Measurements from ENCODE around the gene A2ML1. TPM values are rescaled to one million over a fixed set of nuclear protein-coding genes. Genes with fewer than 3 reads are reported as not detected.
"Not testable (repeated sequence)": the region's sequence is repeated elsewhere in the genome, so short reads cannot be mapped to it uniquely, and the experiment has no call there.

Gene A2ML1
- total and polyA plus RNA-seq, 3 experiments from 2014 or later, result not detected

GRCh38 chr12:8846305-8846704 lies 23.9 kb downstream of the A2ML1 start:
- no peak overlapping the region for H3K4me3 Mint-ChIP-seq
- H3K27me3 Mint-ChIP-seq, result peaks cover 14 to 27% of the 10 kb centered on the region in 2 donors
- no peaks in the 10 kb centered on the region for H3K9me3 ChIP-seq (ENCODE audit: low read length)
- peaks cover 0 to 6% (median 1%) of the 10 kb centered on the region in 3 donors for H3K36me3 Mint-ChIP-seq
- no peaks in the 10 kb centered on the region for H3K4me1 ChIP-seq (ENCODE audit: insufficient read depth, low read length)
- peaks cover 0 to 1% (median 0%) of the 10 kb centered on the region in 5 donors for H3K9me3 Mint-ChIP-seq
- no peaks in the 10 kb centered on the region for H3K36me3 ChIP-seq (ENCODE audit: insufficient read depth, low read length)
- ChIA-PET CTCF (interaction anchor here (0.9 kb wide), 1 partner anchor 14 kb away, joined by 3 read pairs; no protein-coding TSS in a partner anchor), POLR2A (no interaction called here)
- H3K27me3 ChIP-seq (ENCODE audit: insufficient read depth, low read length, poor library complexity, severe bottlenecking), result no peaks in the 10 kb centered on the region
- no peaks in the 10 kb centered on the region for H3K4me1 Mint-ChIP-seq
- no peak for DNase-seq
- H3K4me3 ChIP-seq (ENCODE audit: low read length), result no peak overlapping the region
- H3K27ac ChIP-seq (ENCODE audit: low read depth, low read length), result no peak overlapping the region
- H3K27ac Mint-ChIP-seq, result no peak overlapping the region

- Mint-ChIP-seq H3K27me3 (peaks cover 14 to 27% of the 10 kb centered on the region in 2 donors), H3K4me1 (no peaks in the 10 kb centered on the region), H3K4me3 (no peak overlapping the region), H3K36me3 (peaks cover 0 to 6% (median 1%) of the 10 kb centered on the region in 3 donors), H3K9me3 (peaks cover 0 to 1% (median 0%) of the 10 kb centered on the region in 5 donors), H3K27ac (no peak overlapping the region)
- H3K27ac ChIP-seq (ENCODE audit: low read depth, low read length), result no peak overlapping the region
- CTCF ChIA-PET, result interaction anchor here (0.8 to 0.9 kb wide), 2 partner anchors 13 to 43 kb away, joined by 3 read pairs; no protein-coding TSS in a partner anchor
- DNase-seq, result no peak
- POLR2A ChIA-PET, result no interaction called here
- no peak overlapping the region for H3K4me3 ChIP-seq (ENCODE audit: low read length)
- H3K27me3 ChIP-seq (ENCODE audit: insufficient read depth, low read length, poor library complexity, severe bottlenecking), result no peaks in the 10 kb centered on the region
- H3K36me3 ChIP-seq (ENCODE audit: insufficient read depth, low read length), result no peaks in the 10 kb centered on the region
- no peaks in the 10 kb centered on the region for H3K4me1 ChIP-seq (ENCODE audit: insufficient read depth, low read length)
- H3K9me3 ChIP-seq (ENCODE audit: low read length), result no peaks in the 10 kb centered on the region
These were observed 25.0 kb downstream of the A2ML1 start for GRCh38 chr12:8847435-8847834.

GRCh38 chr12:8849876-8850275 lies 27.5 kb downstream of the A2ML1 start:
- H3K27ac ChIP-seq (ENCODE audit: low read depth, low read length), result no peak overlapping the region
- H3K9me3 ChIP-seq (ENCODE audit: low read length), result no peaks in the 10 kb centered on the region
- no peaks in the 10 kb centered on the region for H3K36me3 ChIP-seq (ENCODE audit: insufficient read depth, low read length)
- Mint-ChIP-seq H3K36me3 (peaks cover 0 to 6% (median 1%) of the 10 kb centered on the region in 3 donors), H3K4me1 (no peaks in the 10 kb centered on the region), H3K4me3 (no peak overlapping the region), H3K9me3 (peaks cover 0 to 1% (median 0%) of the 10 kb centered on the region in 5 donors), H3K27me3 (peaks cover 10 to 15% of the 10 kb centered on the region in 2 donors), H3K27ac (peak overlapping the region in 3 of 8 donors; percentile 1 to 17 (median 2))
- DNase-seq, result no peak
- no peaks in the 10 kb centered on the region for H3K4me1 ChIP-seq (ENCODE audit: insufficient read depth, low read length)
- ChIA-PET POLR2A (no interaction called here), CTCF (interaction anchor here (2.4 kb wide), 1 partner anchor 10 kb away, joined by 10 read pairs; no protein-coding TSS in a partner anchor)
- no peaks in the 10 kb centered on the region for H3K27me3 ChIP-seq (ENCODE audit: insufficient read depth, low read length, poor library complexity, severe bottlenecking)
- H3K4me3 ChIP-seq (ENCODE audit: low read length), result no peak overlapping the region

- Mint-ChIP-seq H3K9me3 (peaks cover 0 to 1% (median 0%) of the 10 kb centered on the region in 5 donors), H3K27ac (peak overlapping the region in 1 of 8 donors; percentile 7), H3K4me1 (no peaks in the 10 kb centered on the region), H3K4me3 (no peak overlapping the region), H3K36me3 (peaks cover 0 to 1% (median 0%) of the 10 kb centered on the region in 3 donors), H3K27me3 (peaks cover 5 to 8% of the 10 kb centered on the region in 2 donors)
- Histone ChIP-seq H3K9me3 (ENCODE audit: low read length) (no peaks in the 10 kb centered on the region), H3K4me1 (ENCODE audit: insufficient read depth, low read length) (no peaks in the 10 kb centered on the region), H3K27me3 (ENCODE audit: insufficient read depth, low read length, poor library complexity, severe bottlenecking) (no peaks in the 10 kb centered on the region), H3K36me3 (ENCODE audit: insufficient read depth, low read length) (no peaks in the 10 kb centered on the region), H3K27ac (ENCODE audit: low read depth, low read length) (no peak overlapping the region), H3K4me3 (ENCODE audit: low read length) (no peak overlapping the region)
- POLR2A ChIA-PET, result no interaction called here
- no peak for DNase-seq
- CTCF ChIA-PET, result interaction anchor here (2.4 kb wide), 1 partner anchor 8 kb away, joined by 10 read pairs; no protein-coding TSS in a partner anchor
These were observed 29.7 kb downstream of the A2ML1 start for GRCh38 chr12:8852119-8852518.

GRCh38 chr12:8855891-8856290 lies 33.5 kb downstream of the A2ML1 start:
- Mint-ChIP-seq H3K4me1 (no peaks in the 10 kb centered on the region), H3K27ac (no peak overlapping the region), H3K9me3 (no peaks in the 10 kb centered on the region), H3K36me3 (no peaks in the 10 kb centered on the region), H3K27me3 (peaks cover 1 to 5% of the 10 kb centered on the region in 2 donors), H3K4me3 (no peak overlapping the region)
- Histone ChIP-seq H3K4me1 (ENCODE audit: insufficient read depth, low read length) (no peaks in the 10 kb centered on the region), H3K27me3 (ENCODE audit: insufficient read depth, low read length, poor library complexity, severe bottlenecking) (no peaks in the 10 kb centered on the region), H3K9me3 (ENCODE audit: low read length) (no peaks in the 10 kb centered on the region), H3K4me3 (ENCODE audit: low read length) (no peak overlapping the region), H3K27ac (ENCODE audit: low read depth, low read length) (no peak overlapping the region), H3K36me3 (ENCODE audit: insufficient read depth, low read length) (no peaks in the 10 kb centered on the region)
- no peak for DNase-seq
- ChIA-PET CTCF (interaction anchor here (0.6 to 3.3 kb wide), 2 partner anchors 34 to 95 kb away, joined by 3 to 8 read pairs; no protein-coding TSS in a partner anchor), POLR2A (no interaction called here)

GRCh38 chr12:8859448-8859847 lies 37.0 kb downstream of the A2ML1 start:
- DNase-seq; H3K9me3 Mint-ChIP-seq; POLR2A ChIA-PET; H3K4me3 Mint-ChIP-seq; H3K27ac Mint-ChIP-seq; H3K4me1 ChIP-seq (ENCODE audit: insufficient read depth, low read length); H3K27ac ChIP-seq (ENCODE audit: low read depth, low read length); H3K9me3 ChIP-seq (ENCODE audit: low read length); H3K36me3 Mint-ChIP-seq; H3K4me3 ChIP-seq (ENCODE audit: low read length); H3K4me1 Mint-ChIP-seq; H3K36me3 ChIP-seq (ENCODE audit: insufficient read depth, low read length); H3K27me3 ChIP-seq (ENCODE audit: insufficient read depth, low read length, poor library complexity, severe bottlenecking): not testable (repeated sequence)
- peaks cover 0 to 14% of the 10 kb centered on the region in 2 donors for H3K27me3 Mint-ChIP-seq
- CTCF ChIA-PET, result interaction anchor here (0.9 to 2.6 kb wide), 8 partner anchors 9 to 315 kb away, joined by 4 to 16 read pairs (median 9); no protein-coding TSS in a partner anchor

- Mint-ChIP-seq H3K9me3 (no peaks in the 10 kb centered on the region), H3K36me3 (no peaks in the 10 kb centered on the region), H3K4me1 (no peaks in the 10 kb centered on the region), H3K4me3 (no peak overlapping the region), H3K27ac (no peak overlapping the region), H3K27me3 (peaks cover 0 to 13% of the 10 kb centered on the region in 2 donors)
- ChIA-PET POLR2A (no interaction called here), CTCF (interaction anchor here (0.9 to 2.6 kb wide), 20 partner anchors 10 to 316 kb away, joined by 3 to 16 read pairs (median 4); partner anchors contain the start of gene M6PR)
- Histone ChIP-seq H3K27me3 (ENCODE audit: insufficient read depth, low read length, poor library complexity, severe bottlenecking) (no peaks in the 10 kb centered on the region), H3K4me1 (ENCODE audit: insufficient read depth, low read length) (no peaks in the 10 kb centered on the region), H3K9me3 (ENCODE audit: low read length) (no peaks in the 10 kb centered on the region), H3K27ac (ENCODE audit: low read depth, low read length) (no peak overlapping the region), H3K36me3 (ENCODE audit: insufficient read depth, low read length) (no peaks in the 10 kb centered on the region), H3K4me3 (ENCODE audit: low read length) (no peak overlapping the region)
- DNase-seq, result peak; percentile 7 to 59 (median 21)
These were observed 37.9 kb downstream of the A2ML1 start for GRCh38 chr12:8860165-8860961.

- Mint-ChIP-seq H3K9me3 (no peaks in the 10 kb centered on the region), H3K27me3 (peaks cover 0 to 10% of the 10 kb centered on the region in 2 donors), H3K27ac (no peak overlapping the region), H3K36me3 (no peaks in the 10 kb centered on the region), H3K4me3 (no peak overlapping the region), H3K4me1 (no peaks in the 10 kb centered on the region)
- no peak overlapping the region for H3K27ac ChIP-seq (ENCODE audit: low read depth, low read length)
- ChIA-PET CTCF (no interaction called here), POLR2A (no interaction called here)
- no peak overlapping the region for H3K4me3 ChIP-seq (ENCODE audit: low read length)
- DNase-seq, result no peak
- H3K9me3 ChIP-seq (ENCODE audit: low read length), result no peaks in the 10 kb centered on the region
- H3K4me1 ChIP-seq (ENCODE audit: insufficient read depth, low read length), result no peaks in the 10 kb centered on the region
- no peaks in the 10 kb centered on the region for H3K36me3 ChIP-seq (ENCODE audit: insufficient read depth, low read length)
- H3K27me3 ChIP-seq (ENCODE audit: insufficient read depth, low read length, poor library complexity, severe bottlenecking), result no peaks in the 10 kb centered on the region
These were observed 44.0 kb downstream of the A2ML1 start for GRCh38 chr12:8866429-8866828.

All from CD8-positive, alpha-beta memory T cell (primary cell).